IMR-90 (cell line): ENCODE measurements around the gene ARPC1A. TPM values are rescaled to one million over a fixed set of nuclear protein-coding genes. Genes with fewer than 3 reads are reported as not detected.

Source experiments
- ATAC-seq: fragments of 200-7000 bp; cut with Tn5 transposase; 2 replicates; pipeline ENCODE4 v1.9.1; 2020; ENCODE audit warnings: low read depth, mild to moderate bottlenecking, moderate library complexity
- BruUV-seq: library from RNA; stranded (reverse); fragments of 400-500 nt; replicated peaks from 2 replicates; lab custom pipeline; 2021; lab: Mats Ljungman, UMichigan
- CTCF ChIA-PET: fragments of 300-600 bp; formaldehyde crosslinking; extraction: SDS; loops from one replicate; lab custom pipeline; 2021; ENCODE audit warnings: antibody characterized with exemption; lab: Yijun Ruan, JAX
- POLR2A ChIA-PET: fragments of 300-600 bp; sonication (Branson Sonifier 250); formaldehyde crosslinking; loops from one replicate; lab custom pipeline; 2022; ENCODE audit warnings: antibody characterized with exemption; ENCODE audit not compliant: unreplicated experiment; lab: Charles Lee
- DNase-seq: peaks from one replicate; pipeline ENCODE4 v3.0.0; 2013
- H2AFZ ChIP-seq: replicated peaks from 2 replicates; pipeline ENCODE3; 2013; ENCODE audit warnings: low read length, mild to moderate bottlenecking; ENCODE audit not compliant: poor library complexity
- H2AK5ac ChIP-seq: 2 replicates; pipeline ENCODE4 v1.6.1; 2013; ENCODE audit warnings: low read depth, low read length, inconsistent platforms
- H2AK9ac ChIP-seq: replicated peaks from 2 replicates; pipeline ENCODE3; 2013; ENCODE audit warnings: mild to moderate bottlenecking, low read depth, low read length, moderate library complexity; ENCODE audit not compliant: poor library complexity
- H2BK120ac ChIP-seq: 2 replicates; pipeline ENCODE4 v1.6.1; 2013; ENCODE audit warnings: low read depth, low read length, inconsistent platforms
- H2BK15ac ChIP-seq: 3 replicates; pipeline ENCODE4 v1.6.1; 2013; ENCODE audit warnings: low read depth, low read length, inconsistent platforms
- H2BK20ac ChIP-seq: 2 replicates; pipeline ENCODE4 v1.6.1; 2013; ENCODE audit warnings: low read depth, mild to moderate bottlenecking, inconsistent platforms, low read length, moderate library complexity
- H2BK5ac ChIP-seq: 2 replicates; pipeline ENCODE4 v1.6.1; 2013; ENCODE audit warnings: mild to moderate bottlenecking, low read depth, low read length, inconsistent platforms; ENCODE audit not compliant: poor library complexity, severe bottlenecking
- H3K14ac ChIP-seq: replicated peaks from 2 replicates; pipeline ENCODE4 v1.6.1; 2013; ENCODE audit warnings: low read depth, low read length, inconsistent platforms
- H3K18ac ChIP-seq: 2 replicates; pipeline ENCODE4 v1.6.1; 2013; ENCODE audit warnings: low read depth, low read length, control low read depth
- H3K23ac ChIP-seq: 2 replicates; pipeline ENCODE4 v1.6.1; 2013; ENCODE audit warnings: low read depth, low read length, inconsistent platforms
- H3K27ac ChIP-seq: 2 replicates; pipeline ENCODE4 v1.5.1; 2013; ENCODE audit warnings: mild to moderate bottlenecking, control low read depth, low read length; ENCODE audit not compliant: insufficient read depth
- H3K27me3 ChIP-seq: 2 replicates; pipeline ENCODE4 v1.6.1; 2013; ENCODE audit warnings: low read length; ENCODE audit not compliant: control insufficient read depth, insufficient read depth
- H3K36me3 ChIP-seq: 2 replicates; pipeline ENCODE4 v1.6.1; 2013; ENCODE audit warnings: low read length, mixed read lengths; ENCODE audit not compliant: control insufficient read depth, insufficient read depth
- H3K4ac ChIP-seq: 2 replicates; pipeline ENCODE4 v1.6.1; 2013; ENCODE audit warnings: low read depth, low read length, inconsistent platforms
- H3K4me1 ChIP-seq: 2 replicates; pipeline ENCODE4 v1.6.1; 2013; ENCODE audit warnings: low read length, mixed read lengths; ENCODE audit not compliant: control insufficient read depth, insufficient read depth
- H3K4me2 ChIP-seq: 2 replicates; pipeline ENCODE4 v1.6.1; 2013; ENCODE audit warnings: low read depth, mild to moderate bottlenecking, control low read depth, low read length, moderate library complexity
- H3K4me3 ChIP-seq: 2 replicates; pipeline ENCODE4 v1.5.1; 2013; ENCODE audit warnings: low read depth, mild to moderate bottlenecking, control low read depth, low read length, moderate library complexity; ENCODE audit not compliant: insufficient read depth
- H3K56ac ChIP-seq: 2 replicates; pipeline ENCODE4 v1.6.1; 2013; ENCODE audit warnings: low read length, inconsistent platforms; ENCODE audit not compliant: insufficient read depth; ENCODE audit errors: extremely low read depth
- H3K79me1 ChIP-seq, 2 experiments: 2 replicates each; pipeline ENCODE4 v1.6.1; 2013; ENCODE audit warnings: low read length in 2 of 2, inconsistent platforms in 1 of 2, low read depth in 1 of 2
- H3K9ac ChIP-seq: 2 replicates; pipeline ENCODE4 v1.6.1; 2013; ENCODE audit warnings: low read depth, low read length, control low read depth
- H3K9me1 ChIP-seq: 2 replicates; pipeline ENCODE4 v1.6.1; 2013; ENCODE audit warnings: low read length, inconsistent platforms; ENCODE audit not compliant: insufficient read depth
- H3K9me3 ChIP-seq: 2 replicates; pipeline ENCODE4 v1.6.1; 2013; ENCODE audit warnings: low read length; ENCODE audit not compliant: control insufficient read depth, insufficient read depth
- H4K20me1 ChIP-seq: 2 replicates; pipeline ENCODE4 v1.6.1; 2013; ENCODE audit warnings: low read length, inconsistent platforms; ENCODE audit not compliant: insufficient read depth
- H4K5ac ChIP-seq: 2 replicates; pipeline ENCODE4 v1.6.1; 2013; ENCODE audit warnings: mild to moderate bottlenecking, low read depth, low read length, control low read depth
- H4K8ac ChIP-seq, 2 experiments: 2 replicates each; pipeline ENCODE4 v1.6.1; 2013; ENCODE audit warnings: low read depth in 2 of 2, low read length in 2 of 2, control low read depth in 1 of 2, inconsistent platforms in 1 of 2
- H4K91ac ChIP-seq: 2 replicates; pipeline ENCODE4 v1.6.1; 2013; ENCODE audit warnings: low read depth, low read length, inconsistent platforms; ENCODE audit not compliant: insufficient read depth
- CEBPB ChIP-seq: IDR thresholded peaks from 2 replicates; pipeline ENCODE4 v1.6.1; 2012; ENCODE audit warnings: low read depth, low read length, improper control_type of control experiment
- ELK1 ChIP-seq: fragments of 150-350 bp; IDR thresholded peaks from 2 replicates; pipeline ENCODE4 v1.6.1; 2016; ENCODE audit warnings: low read depth, mild to moderate bottlenecking, low read length, moderate library complexity, borderline replicate concordance
- MXI1 ChIP-seq: IDR thresholded peaks from 2 replicates; pipeline ENCODE4 v1.6.1; 2012; ENCODE audit warnings: low read depth, mild to moderate bottlenecking, low read length, moderate library complexity, borderline replicate concordance
- RCOR1 ChIP-seq: IDR thresholded peaks from 2 replicates; pipeline ENCODE4 v1.6.1; 2012; ENCODE audit warnings: mild to moderate bottlenecking, low read length, improper control_type of control experiment; ENCODE audit not compliant: insufficient replicate concordance
- USF2 ChIP-seq: fragments of 150-350 bp; IDR thresholded peaks from 2 replicates; pipeline ENCODE4 v1.6.1; 2017; ENCODE audit warnings: mild to moderate bottlenecking, antibody characterized with exemption, low read length, low read depth
- WGBS, 2 experiments: methylation state at CpG; one replicate each; pipeline versions ENCODE4 v1.1.5 to v1.1.7; 2013; ENCODE audit warnings: missing lambda C conversion rate in 2 of 2; ENCODE audit not compliant: insufficient read length in 1 of 2; ENCODE audit errors: extremely low coverage in 2 of 2; 5-methylcytosine and 5-hydroxymethylcytosine counted together
- dilution Hi-C: fragments of 300-500 bp; cut with HindIII; formaldehyde crosslinking; loops from one replicate; pipeline ENCODE4 v1.14.3; 2018; ENCODE audit warnings: low sequenced_read_pairs; ENCODE audit not compliant: unreplicated experiment
- in situ Hi-C: fragments of 300-500 bp; cut with MboI; formaldehyde crosslinking; loops from 3 replicates; pipeline ENCODE4 v1.14.3; 2019; ENCODE audit warnings: low sequenced_read_pairs, inconsistent platforms, mixed read lengths
- intact Hi-C: fragments of 100-400 bp; cut with micrococcal nuclease; formaldehyde crosslinking; loops from 2 replicates; pipeline ENCODE4 v1.10.0; 2022
- polyA plus RNA-seq, 3 experiments: library from polyadenylated mRNA; depleted of rRNA; stranded (reverse); fragments of >200 nt; gene quantifications; 2 replicates each; pipeline ENCODE4 v1.2.3, GENCODE V29; 2012; ENCODE audit warnings: low replicate concordance in 1 of 3
- total RNA-seq: library from RNA; depleted of rRNA; stranded (reverse); fragments of >200 nt; gene quantifications from 2 replicates; pipeline ENCODE4 v1.2.3, GENCODE V29; 2012
- TF ChIP-seq, protein P1 (sequence below): conservative IDR thresholded peaks from 2 replicates; pipeline ENCODE4 v1.5.1; 2012; ENCODE audit warnings: mild to moderate bottlenecking, low read depth, low read length, improper control_type of control experiment

ARPC1A gene
- total and polyA plus RNA-seq, 2 of the 4 experiments (the other 2 are of a cell fraction) = 253 to 327 TPM

- WGBS, 2 experiments = 95% methylated on average over 10 of the region's 16 CpGs; no CpG with 5 or more reads in 1 of the 2 experiments
- H3K9me1 ChIP-seq = peaks cover 13% of the 10 kb centered on the region
- DNase-seq (no peak), ATAC-seq (no peak)
- H2AK9ac ChIP-seq = peak overlapping the region; percentile 42
- H4K5ac ChIP-seq = peak overlapping the region; percentile 52; the same call in 1 of the 2 replicates
- ChIA-PET CTCF (no interaction called here), POLR2A (no interaction called here)
- no peak overlapping the region for H4K91ac ChIP-seq
- H3K36me3 ChIP-seq = peaks cover 6% of the 10 kb centered on the region
- in situ Hi-C loops = no loop called here
- H3K4me1 ChIP-seq = peaks cover 14% of the 10 kb centered on the region
- H4K8ac ChIP-seq = no peak overlapping the region
- no peak overlapping the region for H2BK5ac ChIP-seq
- H3K4me3 ChIP-seq = no peak overlapping the region
- H2AK5ac ChIP-seq = peak overlapping the region; percentile 73; the same call in 1 of the 2 replicates
- peaks cover 62% of the 10 kb centered on the region for H4K20me1 ChIP-seq
- intact Hi-C loops = no loop called here
- no peak overlapping the region for H3K9ac ChIP-seq
- peak overlapping the region; percentile 52; the same call in 1 of the 2 replicates for H3K23ac ChIP-seq
- TF ChIP-seq ELK1 (no peak), CEBPB (no peak), RCOR1 (no peak), USF2 (no peak), MXI1 (no peak)
- TF ChIP-seq, protein P1, sequence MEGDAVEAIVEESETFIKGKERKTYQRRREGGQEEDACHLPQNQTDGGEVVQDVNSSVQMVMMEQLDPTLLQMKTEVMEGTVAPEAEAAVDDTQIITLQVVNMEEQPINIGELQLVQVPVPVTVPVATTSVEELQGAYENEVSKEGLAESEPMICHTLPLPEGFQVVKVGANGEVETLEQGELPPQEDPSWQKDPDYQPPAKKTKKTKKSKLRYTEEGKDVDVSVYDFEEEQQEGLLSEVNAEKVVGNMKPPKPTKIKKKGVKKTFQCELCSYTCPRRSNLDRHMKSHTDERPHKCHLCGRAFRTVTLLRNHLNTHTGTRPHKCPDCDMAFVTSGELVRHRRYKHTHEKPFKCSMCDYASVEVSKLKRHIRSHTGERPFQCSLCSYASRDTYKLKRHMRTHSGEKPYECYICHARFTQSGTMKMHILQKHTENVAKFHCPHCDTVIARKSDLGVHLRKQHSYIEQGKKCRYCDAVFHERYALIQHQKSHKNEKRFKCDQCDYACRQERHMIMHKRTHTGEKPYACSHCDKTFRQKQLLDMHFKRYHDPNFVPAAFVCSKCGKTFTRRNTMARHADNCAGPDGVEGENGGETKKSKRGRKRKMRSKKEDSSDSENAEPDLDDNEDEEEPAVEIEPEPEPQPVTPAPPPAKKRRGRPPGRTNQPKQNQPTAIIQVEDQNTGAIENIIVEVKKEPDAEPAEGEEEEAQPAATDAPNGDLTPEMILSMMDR = no peak
- no peaks in the 10 kb centered on the region for H3K27me3 ChIP-seq
- H2AFZ ChIP-seq = peak overlapping the region; percentile 32
- no TSS peak for BruUV-seq
- no peak overlapping the region for H3K14ac ChIP-seq
- no peak overlapping the region for H3K4ac ChIP-seq
- H3K56ac ChIP-seq = no peak overlapping the region
- H3K9me3 ChIP-seq = no peaks in the 10 kb centered on the region
- H3K27ac ChIP-seq = no peak overlapping the region; the same call in 1 of the 2 replicates
- H3K18ac ChIP-seq = no peak overlapping the region
- H2BK15ac ChIP-seq = no peak overlapping the region
- dilution Hi-C loops = no loop called here
- no peak overlapping the region for H3K4me2 ChIP-seq
- no peak overlapping the region for H2BK20ac ChIP-seq
- peaks cover 25 to 73% of the 10 kb centered on the region in 2 experiments for H3K79me1 ChIP-seq
- no peak overlapping the region for H2BK120ac ChIP-seq
These were observed 55.3 kb downstream of the ARPC1A start for GRCh38 chr7:99380823-99381663.
